ENCODE measurements around the gene PLCB4.

The PLCB4 gene

DNA sequence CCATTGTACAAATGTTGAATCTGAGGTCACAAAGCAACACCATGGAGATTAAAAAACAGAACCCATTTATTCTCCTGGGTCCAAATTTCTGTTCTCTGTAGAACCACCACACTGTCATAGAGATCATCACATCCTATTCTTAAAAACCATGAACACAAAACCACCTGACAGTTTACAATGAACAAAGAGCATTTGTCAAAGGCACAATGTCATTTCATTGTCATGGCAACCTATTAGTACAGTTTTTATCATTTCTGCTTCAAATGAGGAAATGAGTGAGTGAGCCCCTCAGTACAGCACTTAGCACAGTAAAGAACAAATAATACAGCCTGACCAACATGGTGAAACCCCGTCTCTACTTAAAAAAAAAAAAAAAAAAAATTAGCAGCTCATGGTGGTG lies 422.4 kb downstream of the PLCB4 start:
- no peaks in the 10 kb centered on the region for H3K27me3 ChIP-seq (ENCODE audit: low read length)
- no peaks in the 10 kb centered on the region for H3F3A ChIP-seq (ENCODE audit: insufficient read depth)
- no peak overlapping the region for H3K27ac ChIP-seq (ENCODE audit: low read depth, low read length)
- TF ChIP-seq, protein P1, sequence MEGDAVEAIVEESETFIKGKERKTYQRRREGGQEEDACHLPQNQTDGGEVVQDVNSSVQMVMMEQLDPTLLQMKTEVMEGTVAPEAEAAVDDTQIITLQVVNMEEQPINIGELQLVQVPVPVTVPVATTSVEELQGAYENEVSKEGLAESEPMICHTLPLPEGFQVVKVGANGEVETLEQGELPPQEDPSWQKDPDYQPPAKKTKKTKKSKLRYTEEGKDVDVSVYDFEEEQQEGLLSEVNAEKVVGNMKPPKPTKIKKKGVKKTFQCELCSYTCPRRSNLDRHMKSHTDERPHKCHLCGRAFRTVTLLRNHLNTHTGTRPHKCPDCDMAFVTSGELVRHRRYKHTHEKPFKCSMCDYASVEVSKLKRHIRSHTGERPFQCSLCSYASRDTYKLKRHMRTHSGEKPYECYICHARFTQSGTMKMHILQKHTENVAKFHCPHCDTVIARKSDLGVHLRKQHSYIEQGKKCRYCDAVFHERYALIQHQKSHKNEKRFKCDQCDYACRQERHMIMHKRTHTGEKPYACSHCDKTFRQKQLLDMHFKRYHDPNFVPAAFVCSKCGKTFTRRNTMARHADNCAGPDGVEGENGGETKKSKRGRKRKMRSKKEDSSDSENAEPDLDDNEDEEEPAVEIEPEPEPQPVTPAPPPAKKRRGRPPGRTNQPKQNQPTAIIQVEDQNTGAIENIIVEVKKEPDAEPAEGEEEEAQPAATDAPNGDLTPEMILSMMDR (IDR thresholded peaks at IDR 0.05; ENCODE audit: insufficient read depth, low read length, poor library complexity, severe bottlenecking): no peak
- TF ChIP-seq EZH2phosphoT487 (conservative IDR thresholded peaks at IDR 0.05; ENCODE audit: low read length): no peak
- no peaks in the 10 kb centered on the region for H3K36me3 ChIP-seq (ENCODE audit: low read length)
- H4K20me1 ChIP-seq (ENCODE audit: low read depth, low read length): no peaks in the 10 kb centered on the region
- no peaks in the 10 kb centered on the region for H3K9me3 ChIP-seq (ENCODE audit: insufficient read depth, low read length)
- H3K9ac ChIP-seq (ENCODE audit: low read length): no peak overlapping the region
- no peaks in the 10 kb centered on the region for H3K9me2 ChIP-seq (replicated peaks; ENCODE audit: insufficient read depth, low read length)
- H3K79me2 ChIP-seq (ENCODE audit: insufficient read depth, low read length): no peaks in the 10 kb centered on the region
- H3K4me2 ChIP-seq (ENCODE audit: low read depth, low read length, poor library complexity, severe bottlenecking): no peak overlapping the region
- no peak overlapping the region for H3K4me3 ChIP-seq (ENCODE audit: insufficient read depth, low read length, poor library complexity, severe bottlenecking)
- H2AFZ ChIP-seq (ENCODE audit: low read depth, low read length, severe bottlenecking): no peak overlapping the region

DNA sequence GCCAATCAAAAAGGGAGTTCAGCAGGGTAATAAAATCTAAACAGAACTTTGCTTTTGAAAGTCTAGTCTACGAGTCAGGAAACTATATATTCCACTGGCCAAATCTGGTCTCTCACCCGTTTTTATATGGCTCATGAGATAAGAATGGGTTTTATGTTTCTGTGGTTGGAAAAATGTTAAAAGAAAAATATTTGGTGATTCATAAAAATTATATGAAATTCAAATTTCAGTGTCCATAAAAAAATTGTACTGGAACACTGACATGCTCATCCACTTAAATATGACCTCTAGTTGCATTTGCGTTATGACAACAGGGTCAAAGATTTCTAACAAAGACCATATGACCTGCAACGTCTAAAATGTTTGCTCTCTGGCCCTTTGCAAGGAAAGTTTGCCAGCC lies 423.2 kb downstream of the PLCB4 start:
- Histone ChIP-seq H3K9me2 (replicated peaks; ENCODE audit: insufficient read depth, low read length) (no peaks in the 10 kb centered on the region), H3K79me2 (ENCODE audit: insufficient read depth, low read length) (no peaks in the 10 kb centered on the region), H2AFZ (ENCODE audit: low read depth, low read length, severe bottlenecking) (no peak overlapping the region), H4K20me1 (ENCODE audit: low read depth, low read length) (no peaks in the 10 kb centered on the region), H3K9ac (ENCODE audit: low read length) (no peak overlapping the region), H3K9me3 (ENCODE audit: insufficient read depth, low read length) (no peaks in the 10 kb centered on the region), H3K36me3 (ENCODE audit: low read length) (no peaks in the 10 kb centered on the region), H3K27ac (ENCODE audit: low read depth, low read length) (no peak overlapping the region), H3K27me3 (ENCODE audit: low read length) (no peaks in the 10 kb centered on the region), H3K4me2 (ENCODE audit: low read depth, low read length, poor library complexity, severe bottlenecking) (no peak overlapping the region), H3F3A (ENCODE audit: insufficient read depth) (no peaks in the 10 kb centered on the region), H3K4me3 (ENCODE audit: insufficient read depth, low read length, poor library complexity, severe bottlenecking) (no peak overlapping the region)
- TF ChIP-seq EZH2phosphoT487 (conservative IDR thresholded peaks at IDR 0.05; ENCODE audit: low read length): no peak
- TF ChIP-seq, protein P1 (IDR thresholded peaks at IDR 0.05; ENCODE audit: insufficient read depth, low read length, poor library complexity, severe bottlenecking): no peak

GRCh38 chr20:9493803-9494202 lies 424.9 kb downstream of the PLCB4 start:
- Histone ChIP-seq H3K27ac (ENCODE audit: low read depth, low read length) (no peak overlapping the region), H3K36me3 (ENCODE audit: low read length) (no peaks in the 10 kb centered on the region), H3K9me3 (ENCODE audit: insufficient read depth, low read length) (no peaks in the 10 kb centered on the region), H2AFZ (ENCODE audit: low read depth, low read length, severe bottlenecking) (no peak overlapping the region), H3K4me3 (ENCODE audit: insufficient read depth, low read length, poor library complexity, severe bottlenecking) (no peak overlapping the region), H4K20me1 (ENCODE audit: low read depth, low read length) (no peaks in the 10 kb centered on the region), H3K4me2 (ENCODE audit: low read depth, low read length, poor library complexity, severe bottlenecking) (no peak overlapping the region), H3K27me3 (ENCODE audit: low read length) (no peaks in the 10 kb centered on the region), H3K9me2 (replicated peaks; ENCODE audit: insufficient read depth, low read length) (no peaks in the 10 kb centered on the region), H3K79me2 (ENCODE audit: insufficient read depth, low read length) (no peaks in the 10 kb centered on the region), H3K9ac (ENCODE audit: low read length) (no peak overlapping the region), H3F3A (ENCODE audit: insufficient read depth) (no peaks in the 10 kb centered on the region)
- TF ChIP-seq, protein P1 (IDR thresholded peaks at IDR 0.05; ENCODE audit: insufficient read depth, low read length, poor library complexity, severe bottlenecking): no peak
- no peak for TF ChIP-seq EZH2phosphoT487 (conservative IDR thresholded peaks at IDR 0.05; ENCODE audit: low read length)

Data from SU-DHL-6 (cell line).